ENCODE measurements around the gene ATOH8. TPM values are rescaled to one million over a fixed set of nuclear protein-coding genes. Genes with fewer than 3 reads are reported as not detected.

Gene ATOH8
- total and polyA plus RNA-seq, 4 experiments from 2014 or later: not detected

- Mint-ChIP-seq H3K27me3 (peaks cover 9 to 17% of the 10 kb centered on the region in 2 donors), H3K4me3 (no peak overlapping the region), H3K4me1 (peaks cover 5 to 13% (median 8%) of the 10 kb centered on the region in 4 donors), H3K27ac (no peak overlapping the region), H3K9me3 (peaks cover 0 to 18% (median 5%) of the 10 kb centered on the region in 8 donors), H3K36me3 (no peaks in the 10 kb centered on the region)
- Histone ChIP-seq H3K27me3 (ENCODE audit: insufficient read depth, low read length) (peaks cover 5% of the 10 kb centered on the region), H3K27ac (ENCODE audit: low read depth, low read length) (no peak overlapping the region), H3K36me3 (ENCODE audit: insufficient read depth, low read length) (no peaks in the 10 kb centered on the region), H3K4me3 (ENCODE audit: low read length in 2 of 2) (no peak overlapping the region), H3K4me1 (ENCODE audit: insufficient read depth, low read length) (peaks cover 8% of the 10 kb centered on the region), H3K9me3 (ENCODE audit: control insufficient read depth in 1 of 2, low read length in 2 of 2) (no peaks in the 10 kb centered on the region)
- no peak for DNase-seq
- ChIA-PET POLR2A (ENCODE audit: partially characterized antibody) (no interaction called here), CTCF (ENCODE audit: partially characterized antibody) (interaction anchor here (1.9 kb wide), 1 partner anchor 15 kb away, joined by 4 read pairs; no protein-coding TSS in a partner anchor)
- intact Hi-C loops (cut with micrococcal nuclease): no loop called here
These were observed 46.8 kb downstream of the ATOH8 start for GRCh38 chr2:85800586-85800985.

- H3K27me3 Mint-ChIP-seq: peaks cover 9 to 17% of the 10 kb centered on the region in 2 donors
- H3K27me3 ChIP-seq (ENCODE audit: insufficient read depth, low read length): peaks cover 5% of the 10 kb centered on the region
- no peaks in the 10 kb centered on the region for H3K9me3 ChIP-seq (ENCODE audit: control insufficient read depth in 1 of 2, low read length in 2 of 2)
- peaks cover 0 to 18% (median 5%) of the 10 kb centered on the region in 8 donors for H3K9me3 Mint-ChIP-seq
- no peak overlapping the region for H3K27ac ChIP-seq (ENCODE audit: low read depth, low read length)
- DNase-seq: no peak
- intact Hi-C loops (cut with micrococcal nuclease): no loop called here
- no peak overlapping the region for H3K27ac Mint-ChIP-seq
- ChIA-PET CTCF (ENCODE audit: partially characterized antibody) (interaction anchor here (1.9 kb wide), 1 partner anchor 14 kb away, joined by 4 read pairs; no protein-coding TSS in a partner anchor), POLR2A (ENCODE audit: partially characterized antibody) (no interaction called here)
- H3K36me3 ChIP-seq (ENCODE audit: insufficient read depth, low read length): no peaks in the 10 kb centered on the region
- no peaks in the 10 kb centered on the region for H3K36me3 Mint-ChIP-seq
- no peak overlapping the region for H3K4me3 ChIP-seq (ENCODE audit: low read length in 2 of 2)
- peaks cover 5 to 13% (median 8%) of the 10 kb centered on the region in 4 donors for H3K4me1 Mint-ChIP-seq
- peaks cover 8% of the 10 kb centered on the region for H3K4me1 ChIP-seq (ENCODE audit: insufficient read depth, low read length)
- H3K4me3 Mint-ChIP-seq: no peak overlapping the region
These were observed 48.1 kb downstream of the ATOH8 start for GRCh38 chr2:85801871-85802270.

GRCh38 chr2:85802354-85803103 lies 48.7 kb downstream of the ATOH8 start:
- intact Hi-C loops (cut with micrococcal nuclease): no loop called here
- H3K27ac ChIP-seq (ENCODE audit: low read depth, low read length): no peak overlapping the region
- Mint-ChIP-seq H3K4me3 (no peak overlapping the region), H3K36me3 (no peaks in the 10 kb centered on the region), H3K27ac (no peak overlapping the region), H3K4me1 (peaks cover 5 to 13% (median 8%) of the 10 kb centered on the region in 4 donors), H3K9me3 (peaks cover 0 to 18% (median 5%) of the 10 kb centered on the region in 8 donors), H3K27me3 (peaks cover 8 to 11% of the 10 kb centered on the region in 2 donors)
- no peaks in the 10 kb centered on the region for H3K36me3 ChIP-seq (ENCODE audit: insufficient read depth, low read length)
- ChIA-PET POLR2A (ENCODE audit: partially characterized antibody) (no interaction called here), CTCF (ENCODE audit: partially characterized antibody) (interaction anchor here (1.1 to 1.9 kb wide), 2 partner anchors 9 to 13 kb away, joined by 3 to 4 read pairs; no protein-coding TSS in a partner anchor)
- peaks cover 8% of the 10 kb centered on the region for H3K4me1 ChIP-seq (ENCODE audit: insufficient read depth, low read length)
- DNase-seq: no peak
- H3K4me3 ChIP-seq (ENCODE audit: low read length in 2 of 2): no peak overlapping the region
- H3K9me3 ChIP-seq (ENCODE audit: control insufficient read depth in 1 of 2, low read length in 2 of 2): no peaks in the 10 kb centered on the region
- peaks cover 5% of the 10 kb centered on the region for H3K27me3 ChIP-seq (ENCODE audit: insufficient read depth, low read length)

- ChIA-PET POLR2A (ENCODE audit: partially characterized antibody) (no interaction called here), CTCF (ENCODE audit: partially characterized antibody) (no interaction called here)
- Histone ChIP-seq H3K27me3 (ENCODE audit: insufficient read depth, low read length) (peaks cover 5% of the 10 kb centered on the region), H3K36me3 (ENCODE audit: insufficient read depth, low read length) (no peaks in the 10 kb centered on the region), H3K4me1 (ENCODE audit: insufficient read depth, low read length) (peaks cover 8% of the 10 kb centered on the region), H3K4me3 (ENCODE audit: low read length in 2 of 2) (no peak overlapping the region), H3K27ac (ENCODE audit: low read depth, low read length) (no peak overlapping the region), H3K9me3 (ENCODE audit: control insufficient read depth in 1 of 2, low read length in 2 of 2) (no peaks in the 10 kb centered on the region)
- intact Hi-C loops (cut with micrococcal nuclease): loop anchor here (2.0 kb wide), 1 partner anchor 53 kb away; no protein-coding TSS in a partner anchor
- peaks cover 5 to 13% (median 8%) of the 10 kb centered on the region in 4 donors for H3K4me1 Mint-ChIP-seq
- peaks cover 0 to 18% (median 5%) of the 10 kb centered on the region in 8 donors for H3K9me3 Mint-ChIP-seq
- no peak for DNase-seq
- peak overlapping the region in 1 of 8 donors; percentile 48 for H3K4me3 Mint-ChIP-seq
- H3K27ac Mint-ChIP-seq: peak overlapping the region in 1 of 7 donors; percentile 54
- H3K27me3 Mint-ChIP-seq: peaks cover 7 to 8% of the 10 kb centered on the region in 2 donors
- no peaks in the 10 kb centered on the region for H3K36me3 Mint-ChIP-seq
These were observed 50.1 kb downstream of the ATOH8 start for GRCh38 chr2:85803704-85804425.

GRCh38 chr2:85804583-85804982 lies 50.8 kb downstream of the ATOH8 start:
- ChIA-PET POLR2A (ENCODE audit: partially characterized antibody) (no interaction called here), CTCF (ENCODE audit: partially characterized antibody) (interaction anchor here (1.3 kb wide), 1 partner anchor 12 kb away, joined by 3 read pairs; no protein-coding TSS in a partner anchor)
- Mint-ChIP-seq H3K4me1 (peaks cover 5 to 13% (median 8%) of the 10 kb centered on the region in 4 donors), H3K9me3 (peaks cover 0 to 18% (median 5%) of the 10 kb centered on the region in 8 donors), H3K27ac (no peak overlapping the region), H3K27me3 (peaks cover 4 to 8% of the 10 kb centered on the region in 2 donors), H3K4me3 (peak overlapping the region in 2 of 8 donors; percentile 7 to 48), H3K36me3 (no peaks in the 10 kb centered on the region)
- peaks cover 8% of the 10 kb centered on the region for H3K4me1 ChIP-seq (ENCODE audit: insufficient read depth, low read length)
- no peak overlapping the region for H3K4me3 ChIP-seq (ENCODE audit: low read length in 2 of 2)
- no peaks in the 10 kb centered on the region for H3K36me3 ChIP-seq (ENCODE audit: insufficient read depth, low read length)
- intact Hi-C loops (cut with micrococcal nuclease): loop anchor here (2.0 kb wide), 1 partner anchor 54 kb away; no protein-coding TSS in a partner anchor
- no peaks in the 10 kb centered on the region for H3K9me3 ChIP-seq (ENCODE audit: control insufficient read depth in 1 of 2, low read length in 2 of 2)
- no peak overlapping the region for H3K27ac ChIP-seq (ENCODE audit: low read depth, low read length)
- no peaks in the 10 kb centered on the region for H3K27me3 ChIP-seq (ENCODE audit: insufficient read depth, low read length)
- peak in 4 of 5 donors; percentile 16 to 21 (median 18) for DNase-seq

DNA sequence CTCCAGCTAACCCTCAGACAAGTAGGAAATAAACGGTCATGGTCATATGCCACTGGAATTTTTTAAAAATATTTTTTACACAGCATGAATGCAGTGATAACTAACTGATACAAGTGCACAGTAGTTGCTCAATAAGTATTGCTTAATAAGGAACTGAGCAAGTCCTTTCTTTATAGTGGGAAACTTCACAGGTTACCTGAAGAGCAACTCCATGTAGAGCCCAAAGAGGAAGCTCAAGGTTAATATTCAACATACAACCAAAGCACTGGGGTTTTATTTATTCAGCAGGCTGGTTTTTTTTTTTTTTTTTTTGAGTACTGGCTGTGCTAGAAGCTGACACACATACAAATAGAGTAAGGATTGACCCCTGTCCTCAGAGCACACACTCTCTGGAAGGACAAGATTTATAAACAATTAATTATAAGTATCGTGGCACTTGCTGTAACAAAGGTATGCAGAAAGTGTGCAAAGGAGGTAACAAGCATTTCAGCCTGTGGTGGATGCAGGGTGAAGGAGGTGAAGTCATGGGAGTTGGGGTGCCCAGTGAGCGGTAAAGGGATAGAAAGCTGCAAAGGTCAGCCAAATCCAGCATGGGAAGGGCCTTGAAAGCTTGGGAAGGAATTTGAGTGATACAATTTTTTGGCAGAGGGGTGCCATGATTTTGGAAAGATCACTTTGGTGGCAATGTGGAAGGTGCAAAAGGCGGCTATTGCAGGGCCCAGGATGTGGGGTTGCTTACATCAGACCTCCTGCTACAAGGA lies 52.7 kb downstream of the ATOH8 start:
- CTCF ChIA-PET (ENCODE audit: partially characterized antibody): interaction anchor here (0.7 kb wide), 1 partner anchor 9 kb away, joined by 3 read pairs; no protein-coding TSS in a partner anchor
- Mint-ChIP-seq H3K36me3 (no peaks in the 10 kb centered on the region), H3K27ac (peak overlapping the region in 1 of 7 donors; percentile 5), H3K27me3 (peaks cover 3 to 6% of the 10 kb centered on the region in 2 donors), H3K4me3 (no peak overlapping the region), H3K9me3 (peaks cover 0 to 4% (median 2%) of the 10 kb centered on the region in 8 donors), H3K4me1 (peaks cover 5 to 13% (median 8%) of the 10 kb centered on the region in 4 donors)
- POLR2A ChIA-PET (ENCODE audit: partially characterized antibody): no interaction called here
- no peak overlapping the region for H3K4me3 ChIP-seq (ENCODE audit: low read length in 2 of 2)
- H3K27ac ChIP-seq (ENCODE audit: low read depth, low read length): no peak overlapping the region
- H3K36me3 ChIP-seq (ENCODE audit: insufficient read depth, low read length): no peaks in the 10 kb centered on the region
- no peak for DNase-seq
- no peaks in the 10 kb centered on the region for H3K9me3 ChIP-seq (ENCODE audit: control insufficient read depth in 1 of 2, low read length in 2 of 2)
- no peaks in the 10 kb centered on the region for H3K27me3 ChIP-seq (ENCODE audit: insufficient read depth, low read length)
- intact Hi-C loops (cut with micrococcal nuclease): no loop called here
- peaks cover 8% of the 10 kb centered on the region for H3K4me1 ChIP-seq (ENCODE audit: insufficient read depth, low read length)
